Eye (tissue), 1 donor: Measurements from ENCODE around the gene GAB2.

Experiments
- DNase-seq: peaks from one replicate; pipeline ENCODE4 v3.0.0-alpha.2; 2015

The GAB2 gene

GRCh38 chr11:78426845-78427244 is 9.2 kb upstream of the GAB2 start:
- DNase-seq = no peak

GRCh38 chr11:78425399-78426070 is 7.9 kb upstream of the GAB2 start:
- DNase-seq = peak; percentile 9

- DNase-seq = no peak
These were observed 7.0 kb upstream of the GAB2 start for GRCh38 chr11:78424334-78425270.

GRCh38 chr11:78423241-78423640 is 5.6 kb upstream of the GAB2 start:
- DNase-seq = no peak

- DNase-seq = peak; percentile 25
These were observed 3.2 kb upstream of the GAB2 start for GRCh38 chr11:78420796-78421209.

GRCh38 chr11:78420255-78420764 is 2.7 kb upstream of the GAB2 start:
- peak; percentile 90 for DNase-seq

DNA sequence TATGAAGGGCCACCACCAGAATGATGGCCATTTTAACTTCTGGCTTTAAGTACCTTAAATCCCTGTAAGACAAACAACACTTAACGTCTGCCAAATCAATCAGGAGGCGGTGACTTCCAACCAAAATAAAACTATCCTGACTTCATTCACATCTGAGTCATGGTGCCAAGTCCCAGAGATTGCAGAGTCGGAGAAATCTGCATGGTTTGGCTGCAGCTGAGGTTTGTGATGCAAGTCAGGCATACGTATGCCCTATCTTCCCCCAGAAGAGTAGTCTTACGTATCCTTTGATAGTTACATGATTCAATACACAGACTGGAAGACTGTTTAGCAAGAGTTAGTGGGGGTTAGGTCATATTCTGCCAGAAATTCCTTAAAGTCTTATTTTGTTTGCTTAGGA is 1.7 kb upstream of the GAB2 start:
- peak; percentile 37 for DNase-seq

DNA sequence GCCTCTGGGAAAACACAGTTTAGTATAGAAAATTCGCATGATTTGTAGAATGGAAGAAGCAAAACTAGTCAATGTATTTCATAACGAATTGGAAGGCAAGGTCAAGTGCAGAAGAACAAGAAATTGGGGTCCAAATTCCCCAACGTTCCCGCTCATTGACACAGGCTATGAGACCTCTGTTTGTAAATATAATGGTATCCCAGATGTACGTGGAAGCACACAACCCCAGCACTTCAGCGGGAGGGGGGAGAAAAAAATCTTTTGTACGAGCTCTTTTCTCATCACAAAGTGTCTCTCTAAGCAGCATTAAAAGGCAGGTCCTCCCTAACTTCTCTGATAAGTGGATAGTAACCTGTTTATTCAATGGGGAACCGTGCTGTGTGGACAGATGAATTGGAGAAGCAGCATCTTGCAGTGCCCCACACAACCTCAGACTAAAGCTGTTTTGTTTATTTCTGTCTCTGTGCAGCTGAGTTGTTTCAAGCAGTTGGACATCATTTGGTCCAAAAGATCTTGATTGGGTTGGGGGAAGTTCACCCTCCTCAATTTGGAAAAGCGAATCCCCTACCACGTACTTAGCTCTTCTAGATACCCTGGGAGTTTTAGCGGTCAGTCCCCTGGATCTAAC is 1.1 kb upstream of the GAB2 start:
- DNase-seq = no peak

- peak; percentile 94 for DNase-seq
These were observed 416 bp upstream of the GAB2 start for GRCh38 chr11:78417888-78418583.

- DNase-seq = peak; percentile 94
These were observed 1.1 kb downstream of the GAB2 start for GRCh38 chr11:78416285-78417174.

- DNase-seq = no peak
These were observed 2.3 kb downstream of the GAB2 start for GRCh38 chr11:78415338-78415737.

DNA sequence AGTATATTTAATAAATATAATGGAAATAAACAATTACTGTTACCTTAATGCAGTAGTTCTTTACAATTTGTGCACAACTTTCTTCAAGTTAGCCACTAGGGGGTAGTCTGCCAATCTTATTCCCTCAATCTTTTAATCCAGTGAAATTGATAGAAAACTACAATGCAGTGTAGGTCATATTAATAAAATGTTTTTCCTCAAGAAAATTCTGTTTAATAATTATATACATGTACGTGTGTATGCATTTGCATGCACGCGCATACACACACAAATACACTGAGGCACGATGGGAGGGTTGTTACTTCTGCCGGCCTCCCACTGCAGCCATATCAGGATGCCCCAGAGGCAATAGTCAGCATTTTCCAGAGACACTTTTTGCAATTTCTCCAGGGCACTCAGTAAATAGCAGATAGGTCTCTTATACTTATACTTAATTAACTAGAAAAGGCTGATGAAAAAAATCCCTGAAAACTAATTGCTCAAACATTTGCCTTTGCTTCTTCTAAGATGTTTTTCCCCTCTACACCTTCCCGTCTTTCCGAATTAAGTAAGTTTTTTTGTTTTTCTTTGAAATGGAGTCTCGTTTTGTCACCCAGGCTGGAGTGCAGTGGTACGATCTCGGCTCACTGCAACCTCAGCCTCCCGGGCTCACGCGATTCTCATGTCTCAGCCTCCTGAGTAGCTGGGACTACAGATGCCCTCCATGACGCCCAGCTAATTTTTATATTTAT is 3.1 kb downstream of the GAB2 start:
- DNase-seq = peak; percentile 45

- no peak for DNase-seq
These were observed 9.0 kb downstream of the GAB2 start for GRCh38 chr11:78408619-78409018.

GRCh38 chr11:78406568-78407196 is 10.9 kb downstream of the GAB2 start:
- DNase-seq = no peak

DNA sequence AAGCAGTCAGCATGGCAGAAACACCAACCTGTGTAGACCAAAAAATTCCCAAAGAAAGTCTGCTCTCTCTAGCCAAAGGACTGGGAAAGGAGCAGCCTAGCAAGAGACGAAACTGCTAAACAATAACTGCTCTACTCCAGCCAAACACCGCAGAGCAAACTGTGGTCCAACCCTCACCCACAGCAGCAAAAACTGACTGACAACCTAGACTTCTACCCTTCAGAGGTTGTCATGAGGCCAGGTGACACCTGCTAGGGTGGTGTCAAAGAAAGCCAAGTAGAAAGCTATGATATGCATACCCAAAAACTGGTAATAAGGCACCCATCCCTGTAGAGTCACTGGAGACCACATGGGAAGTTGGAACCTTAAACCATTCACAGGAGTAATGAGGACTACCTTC is 11.8 kb downstream of the GAB2 start:
- DNase-seq = no peak

DNA sequence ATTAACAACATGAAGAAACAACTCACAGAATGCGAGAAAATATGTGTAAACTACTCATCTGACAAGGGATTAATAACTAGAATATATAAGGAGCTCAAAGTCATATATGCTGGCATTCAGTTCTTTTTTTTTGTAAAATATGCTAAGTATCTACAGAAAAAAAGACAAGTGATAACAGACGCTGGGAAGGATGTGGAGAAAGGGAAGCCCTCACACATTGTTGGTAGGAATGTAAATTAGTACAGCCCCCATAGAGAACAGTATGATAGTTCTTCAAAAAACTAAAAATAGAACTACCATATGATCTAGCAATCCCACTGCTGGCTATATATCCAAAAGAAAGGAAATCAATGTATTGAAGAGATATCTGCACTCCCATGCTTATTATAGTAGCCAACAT is 13.8 kb downstream of the GAB2 start:
- no peak for DNase-seq

GRCh38 chr11:78402847-78403246 is 14.8 kb downstream of the GAB2 start:
- DNase-seq = no peak

GRCh38 chr11:78400702-78401101 is 16.9 kb downstream of the GAB2 start:
- DNase-seq = no peak

- no peak for DNase-seq
These were observed 17.5 kb downstream of the GAB2 start for GRCh38 chr11:78400116-78400515.

- DNase-seq = no peak
These were observed 18.5 kb downstream of the GAB2 start for GRCh38 chr11:78399136-78399535.

- DNase-seq = no peak
These were observed 18.9 kb downstream of the GAB2 start for GRCh38 chr11:78398715-78399114.
